Stomach (tissue), 4 donors: ENCODE results near the gene PRKCSH.

Experiments used
- EP300 ChIP-seq: sonication (generic); formaldehyde crosslinking; IDR thresholded peaks from one replicate; pipeline ENCODE4 v1.6.1; 2017; ENCODE audit warnings: antibody characterized with exemption
- POLR2A ChIP-seq, 4 donors: fragments of 450-650 bp; IDR thresholded peaks; one replicate each; pipeline ENCODE4 v1.6.1; 2016; ENCODE audit warnings: antibody characterized with exemption in 4 of 4, control low read depth in 2 of 4, mild to moderate bottlenecking in 1 of 4, moderate library complexity in 1 of 4
- TF ChIP-seq, protein P1 (sequence below), 7 experiments: fragments of 450-650 bp in 4 of 7; fragments of 200-600 bp in 3 of 7; sonication (generic) in 3 of 7; IDR thresholded peaks; one replicate each; pipeline ENCODE4 v1.5.1; 2016 to 2019; ENCODE audit warnings: antibody characterized with exemption in 7 of 7, control low read depth in 2 of 7, mild to moderate bottlenecking in 1 of 7

DNA sequence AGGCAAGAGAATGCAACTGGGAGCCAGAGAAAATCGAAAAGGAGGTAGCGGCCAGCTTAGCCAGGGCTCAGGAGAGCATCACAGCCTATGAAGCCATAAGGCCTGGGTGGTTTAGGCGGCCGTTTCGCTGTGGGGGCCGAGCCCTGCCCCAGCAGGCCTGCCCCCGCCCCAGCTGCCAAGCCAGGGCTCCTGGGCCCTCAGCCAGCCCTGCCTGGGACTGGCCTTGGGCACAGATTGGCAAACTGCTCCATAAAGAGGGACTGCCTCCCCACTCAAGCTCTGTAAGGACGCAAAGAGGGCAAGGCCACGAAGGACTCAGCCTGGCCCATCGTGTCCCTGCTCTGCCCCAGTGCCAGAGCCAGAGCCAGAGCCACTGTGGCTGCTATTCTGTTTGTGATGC lies 60.0 kb downstream of the PRKCSH start:
- TF ChIP-seq, protein P1, sequence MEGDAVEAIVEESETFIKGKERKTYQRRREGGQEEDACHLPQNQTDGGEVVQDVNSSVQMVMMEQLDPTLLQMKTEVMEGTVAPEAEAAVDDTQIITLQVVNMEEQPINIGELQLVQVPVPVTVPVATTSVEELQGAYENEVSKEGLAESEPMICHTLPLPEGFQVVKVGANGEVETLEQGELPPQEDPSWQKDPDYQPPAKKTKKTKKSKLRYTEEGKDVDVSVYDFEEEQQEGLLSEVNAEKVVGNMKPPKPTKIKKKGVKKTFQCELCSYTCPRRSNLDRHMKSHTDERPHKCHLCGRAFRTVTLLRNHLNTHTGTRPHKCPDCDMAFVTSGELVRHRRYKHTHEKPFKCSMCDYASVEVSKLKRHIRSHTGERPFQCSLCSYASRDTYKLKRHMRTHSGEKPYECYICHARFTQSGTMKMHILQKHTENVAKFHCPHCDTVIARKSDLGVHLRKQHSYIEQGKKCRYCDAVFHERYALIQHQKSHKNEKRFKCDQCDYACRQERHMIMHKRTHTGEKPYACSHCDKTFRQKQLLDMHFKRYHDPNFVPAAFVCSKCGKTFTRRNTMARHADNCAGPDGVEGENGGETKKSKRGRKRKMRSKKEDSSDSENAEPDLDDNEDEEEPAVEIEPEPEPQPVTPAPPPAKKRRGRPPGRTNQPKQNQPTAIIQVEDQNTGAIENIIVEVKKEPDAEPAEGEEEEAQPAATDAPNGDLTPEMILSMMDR (IDR thresholded peaks at IDR 0.05): no peak
- TF ChIP-seq POLR2A (IDR thresholded peaks at IDR 0.05) (no peak), EP300 (no peak)
